SK-N-SH (cell line): ENCODE results near the gene OR2H2.

Source experiments
- FOXJ3 ChIP-seq: sonication (generic); formaldehyde crosslinking; IDR thresholded peaks from 2 replicates; pipeline ENCODE4 v1.5.1; 2020; ENCODE audit warnings: mild to moderate bottlenecking, missing genetic modification reagents
- MAX ChIP-seq: IDR thresholded peaks from 2 replicates; pipeline ENCODE4 v1.4.0; 2012; ENCODE audit warnings: low read depth
- NRF1 ChIP-seq: IDR thresholded peaks from 2 replicates; pipeline ENCODE4 v1.6.1; 2012; ENCODE audit warnings: low read depth, mild to moderate bottlenecking, low read length

- no peak for TF ChIP-seq NRF1
- TF ChIP-seq MAX, result no peak
- no peak for TF ChIP-seq FOXJ3 (CRISPR knock-in tag)
These were observed 8.9 kb upstream of the OR2H2 start for GRCh38 chr6:29576056-29576455.
